HepG2 (cell line): Measurements from ENCODE around the gene ZNF225. TPM values are rescaled to one million over a fixed set of nuclear protein-coding genes. Genes with fewer than 3 reads are reported as not detected.

ENCODE experiments used
- ATAC-seq: fragments of 200-7000 bp; cut with Tn5 transposase; 3 replicates; pipeline ENCODE4 v1.9.1; 2020; ENCODE audit warnings: mild to moderate bottlenecking, moderate library complexity
- BruUV-seq: library from RNA; stranded (reverse); fragments of 400-500 nt; replicated peaks from 2 replicates; lab custom pipeline; 2021; lab: Mats Ljungman, UMichigan
- CTCF ChIA-PET: fragments of 300-600 bp; formaldehyde crosslinking; extraction: SDS; loops from one replicate; lab custom pipeline; 2021; ENCODE audit warnings: low total read pairs, inconsistent platforms, low intra/inter-chr PET ratio; lab: Yijun Ruan, JAX
- POLR2A ChIA-PET: fragments of 350-600 bp; sonication (Branson Sonifier 250); formaldehyde crosslinking; loops from one replicate; lab custom pipeline; 2020; ENCODE audit warnings: antibody characterized with exemption, inconsistent platforms; lab: Yijun Ruan, JAX
- DNase-seq: peaks from one replicate; pipeline ENCODE4 v3.0.0-alpha.2; 2015; ENCODE audit warnings: low spot score
- FAIRE-seq: peaks from 3 replicates; lab custom pipeline; 2011; peaks lifted over from hg19 to GRCh38; lab: Jason Lieb, UNC
- H2AFZ ChIP-seq: one replicate; pipeline ENCODE4 v1.6.1; 2011; ENCODE audit warnings: low read length, inconsistent platforms
- H3K27ac ChIP-seq: fragments of 300-600 bp; 3 replicates; pipeline ENCODE4 v1.8.0; 2011; ENCODE audit warnings: mixed run types, mild to moderate bottlenecking, mixed read lengths, low read length, inconsistent platforms; ENCODE audit not compliant: insufficient read depth; ENCODE audit errors: extremely low read length
- H3K27me3 ChIP-seq, 2 experiments: fragments of 200-600 bp in 1 of 2; 2 replicates in 1 of 2; 3 replicates in 1 of 2; pipeline versions ENCODE4 v1.6.0 to v1.8.0; 2011; ENCODE audit warnings: low read length in 2 of 2, mild to moderate bottlenecking in 2 of 2, moderate library complexity in 2 of 2, inconsistent platforms in 1 of 2; ENCODE audit not compliant: insufficient read depth in 2 of 2, control insufficient read depth in 1 of 2
- H3K36me3 ChIP-seq, 2 experiments: fragments of 200-600 bp in 1 of 2; replicated peaks in 1 of 2; 2 replicates in 1 of 2; 3 replicates in 1 of 2; pipeline versions ENCODE4 v1.5.1 to v1.8.0; 2011; ENCODE audit warnings: low read length in 2 of 2, inconsistent platforms in 1 of 2; ENCODE audit not compliant: insufficient read depth in 2 of 2, control insufficient read depth in 1 of 2
- H3K4me1 ChIP-seq: 2 replicates; pipeline ENCODE4 v1.5.1; 2012; ENCODE audit warnings: low read length, inconsistent platforms; ENCODE audit not compliant: insufficient read depth
- H3K4me2 ChIP-seq: 2 replicates; pipeline ENCODE4 v1.6.0; 2011; ENCODE audit warnings: low read depth, low read length, inconsistent platforms
- H3K4me3 ChIP-seq, 3 experiments: fragments of 200-600 bp in 1 of 3; sonication (generic), shearing (Covaris generic) in 1 of 3; replicated peaks in 1 of 3; 2 replicates each; pipeline ENCODE4 v1.5.1; 2011 to 2016; ENCODE audit warnings: low read length in 3 of 3, inconsistent platforms in 2 of 3, low read depth in 2 of 3, mild to moderate bottlenecking in 2 of 3, control low read depth in 1 of 3, mixed read lengths in 1 of 3; ENCODE audit not compliant: insufficient read depth in 1 of 3
- H3K79me2 ChIP-seq: one replicate; pipeline ENCODE4 v1.6.1; 2011; ENCODE audit warnings: low read length, inconsistent platforms; ENCODE audit not compliant: insufficient read depth
- H3K9ac ChIP-seq: 2 replicates; pipeline ENCODE4 v1.6.0; 2011; ENCODE audit warnings: mild to moderate bottlenecking, low read depth, low read length, inconsistent platforms; ENCODE audit not compliant: insufficient read depth
- H3K9me3 ChIP-seq: 2 replicates; pipeline ENCODE4 v1.5.1; 2012; ENCODE audit warnings: mild to moderate bottlenecking, low read length
- H4K20me1 ChIP-seq: 2 replicates; pipeline ENCODE4 v1.6.0; 2011; ENCODE audit warnings: inconsistent platforms, mild to moderate bottlenecking, low read length, moderate library complexity; ENCODE audit not compliant: insufficient read depth
- CTCF ChIP-seq: sonication (generic); formaldehyde crosslinking; IDR thresholded peaks from 2 replicates; pipeline ENCODE4 v1.5.0; 2020; ENCODE audit warnings: mild to moderate bottlenecking, missing genetic modification reagents, moderate library complexity
- EZH2 ChIP-seq: conservative IDR thresholded peaks from 2 replicates; pipeline ENCODE4 v1.6.1; 2012; ENCODE audit warnings: mild to moderate bottlenecking, low read depth, low read length, moderate library complexity
- THRA ChIP-seq: sonication (generic); formaldehyde crosslinking; IDR thresholded peaks from 2 replicates; pipeline ENCODE4 v1.4.0; 2020; ENCODE audit warnings: missing genetic modification reagents, borderline replicate concordance
- ZNF33A ChIP-seq: sonication (generic); formaldehyde crosslinking; IDR thresholded peaks from 2 replicates; pipeline ENCODE4 v1.5.1; 2020; ENCODE audit warnings: missing genetic modification reagents, mild to moderate bottlenecking, moderate library complexity, borderline replicate concordance
- WGBS: methylation state at CpG from one replicate; pipeline ENCODE4 v1.1.6; 2017; ENCODE audit warnings: low lambda C conversion rate; 5-methylcytosine and 5-hydroxymethylcytosine counted together
- in situ Hi-C: cut with HindIII; loops from 2 replicates; pipeline ENCODE4 v1.10.0; 2017; ENCODE audit warnings: low pct_unique_long_range_greater_than_20kb; ENCODE audit not compliant: extremely low pct_ligation_motif_present
- intact Hi-C: fragments of 100-400 bp; cut with micrococcal nuclease; formaldehyde crosslinking; loops from one replicate; pipeline ENCODE4 v1.10.0; 2022; ENCODE audit not compliant: unreplicated experiment
- polyA plus RNA-seq, 8 experiments: library from polyadenylated mRNA; depleted of rRNA in 3 of 8; stranded (reverse) in 7 of 8; unstranded in 1 of 8; fragments of >200 nt; fragmentation: Illumina TruSeq in 4 of 8; extraction: Trizol in 4 of 8; gene quantifications; 2 replicates each; pipeline versions ENCODE4 v1.2.1 to v1.2.3, GENCODE V29; 2011 to 2016; ENCODE audit warnings: low read depth in 4 of 8, missing spikeins in 1 of 8, mixed read lengths in 1 of 8; ENCODE audit not compliant: insufficient read depth in 1 of 8
- total RNA-seq, 5 experiments: library from RNA; depleted of rRNA; stranded (reverse); fragments of >200 nt; fragmentation: Illumina TruSeq; extraction: Trizol; gene quantifications; 2 replicates each; pipeline ENCODE4 v1.2.3, GENCODE V29; 2016; ENCODE audit warnings: low read depth in 1 of 5

Gene ZNF225
- total and polyA plus RNA-seq, 2 of the 13 experiments (the other 11 are each of a cell fraction or from before 2014, with no cell fraction given): 0.87 to 3.3 TPM

GRCh38 chr19:44111910-44112463 is 1.2 kb upstream of the ZNF225 start:
- H3K36me3 ChIP-seq: peaks cover 0 to 7% of the 10 kb centered on the region in 2 experiments; a peak in 2 of 5 replicates
- H3K27ac ChIP-seq: no peak overlapping the region
- intact Hi-C loops: loop anchor here (2.0 to 10.0 kb wide), 2 partner anchors 107 to 177 kb away; partner anchors contain the start of genes ZNF230 and ZNF45
- H3K27me3 ChIP-seq: no peaks in the 10 kb centered on the region; a peak in 1 of 5 replicates
- BruUV-seq: no TSS peak
- FAIRE-seq (no peak), ATAC-seq (no peak), DNase-seq (no peak)
- ChIA-PET POLR2A (interaction anchor here (3.5 kb wide), 1 partner anchor 53 kb away, joined by 19 read pairs; the partner anchor contains the start of gene ZNF226), CTCF (no interaction called here)
- H3K9me3 ChIP-seq: no peaks in the 10 kb centered on the region
- WGBS: 85% methylated on average over 16 of the region's 17 CpGs
- H3K79me2 ChIP-seq: no peaks in the 10 kb centered on the region
- in situ Hi-C loops: no loop called here
- no peak overlapping the region for H2AFZ ChIP-seq
- peaks cover 14% of the 10 kb centered on the region for H3K4me1 ChIP-seq
- no peak overlapping the region for H3K9ac ChIP-seq
- TF ChIP-seq EZH2 (no peak), CTCF (CRISPR knock-in tag) (no peak), ZNF33A (no peak), THRA (no peak)
- peak overlapping the region in 2 of 3 experiments; percentile 82 to 92; a peak in 3 of 6 replicates for H3K4me3 ChIP-seq
- H3K4me2 ChIP-seq: peak overlapping the region; percentile 85
- no peaks in the 10 kb centered on the region for H4K20me1 ChIP-seq
